Measurements from ENCODE around the gene SLC19A1.

DNA sequence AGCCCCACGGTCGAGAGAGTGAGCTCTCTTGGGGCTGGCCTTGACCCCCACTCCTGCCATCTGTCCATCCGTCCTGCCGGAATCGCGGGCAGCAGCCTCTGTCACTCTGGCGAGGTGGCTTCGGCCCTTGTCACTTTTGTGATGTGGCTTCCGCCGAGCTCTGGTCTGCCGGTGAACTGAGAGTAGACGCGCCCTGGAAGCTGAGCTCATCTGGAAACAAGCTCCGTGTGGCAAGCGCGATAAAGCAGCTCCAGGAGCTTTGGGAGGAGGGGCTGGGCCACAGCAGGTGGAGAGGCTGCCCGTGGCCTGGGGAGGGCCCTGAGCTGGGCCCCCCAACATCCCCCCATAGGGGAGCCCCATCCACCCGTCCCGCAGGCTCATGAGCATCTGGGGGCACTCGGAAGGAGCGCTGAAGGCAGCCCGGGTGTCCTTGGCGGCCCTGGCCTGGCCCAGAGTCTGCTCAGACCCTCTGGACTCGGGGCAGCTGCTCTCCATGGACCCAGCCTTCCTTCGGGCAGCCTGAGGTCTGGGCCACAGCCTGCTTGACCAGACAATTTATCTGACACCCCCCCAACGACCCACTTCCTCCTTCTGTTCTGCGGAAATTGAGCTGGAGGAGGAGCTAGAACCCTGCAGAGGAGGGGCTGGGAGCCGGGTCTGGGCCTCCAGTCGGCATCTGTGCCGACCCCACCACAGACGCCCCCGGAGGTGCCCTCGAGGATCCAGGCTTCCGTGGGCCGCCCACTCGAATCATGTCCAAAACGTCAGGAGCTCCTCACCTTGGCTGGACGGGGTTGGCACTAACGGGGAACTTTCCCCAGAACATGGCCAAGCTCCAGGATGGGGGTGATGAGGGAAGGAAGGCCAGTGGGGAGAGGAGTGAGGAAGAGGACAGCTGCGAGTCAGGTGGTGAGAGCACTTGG is 59.1 kb downstream of the SLC19A1 start:
- TF ChIP-seq EZH2 (IDR thresholded peaks at IDR 0.05; ENCODE audit: low read depth): no peak
- TF ChIP-seq, protein P1, sequence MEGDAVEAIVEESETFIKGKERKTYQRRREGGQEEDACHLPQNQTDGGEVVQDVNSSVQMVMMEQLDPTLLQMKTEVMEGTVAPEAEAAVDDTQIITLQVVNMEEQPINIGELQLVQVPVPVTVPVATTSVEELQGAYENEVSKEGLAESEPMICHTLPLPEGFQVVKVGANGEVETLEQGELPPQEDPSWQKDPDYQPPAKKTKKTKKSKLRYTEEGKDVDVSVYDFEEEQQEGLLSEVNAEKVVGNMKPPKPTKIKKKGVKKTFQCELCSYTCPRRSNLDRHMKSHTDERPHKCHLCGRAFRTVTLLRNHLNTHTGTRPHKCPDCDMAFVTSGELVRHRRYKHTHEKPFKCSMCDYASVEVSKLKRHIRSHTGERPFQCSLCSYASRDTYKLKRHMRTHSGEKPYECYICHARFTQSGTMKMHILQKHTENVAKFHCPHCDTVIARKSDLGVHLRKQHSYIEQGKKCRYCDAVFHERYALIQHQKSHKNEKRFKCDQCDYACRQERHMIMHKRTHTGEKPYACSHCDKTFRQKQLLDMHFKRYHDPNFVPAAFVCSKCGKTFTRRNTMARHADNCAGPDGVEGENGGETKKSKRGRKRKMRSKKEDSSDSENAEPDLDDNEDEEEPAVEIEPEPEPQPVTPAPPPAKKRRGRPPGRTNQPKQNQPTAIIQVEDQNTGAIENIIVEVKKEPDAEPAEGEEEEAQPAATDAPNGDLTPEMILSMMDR (conservative IDR thresholded peaks at IDR 0.05): no peak

Data from PC-9 (cell line).